ENCODE results near the gene RBM5. TPM values are rescaled to one million over a fixed set of nuclear protein-coding genes. Genes with fewer than 3 reads are reported as not detected.

Gene RBM5
- total RNA-seq, 1 experiment from 2014 or later: 33.5 TPM

DNA sequence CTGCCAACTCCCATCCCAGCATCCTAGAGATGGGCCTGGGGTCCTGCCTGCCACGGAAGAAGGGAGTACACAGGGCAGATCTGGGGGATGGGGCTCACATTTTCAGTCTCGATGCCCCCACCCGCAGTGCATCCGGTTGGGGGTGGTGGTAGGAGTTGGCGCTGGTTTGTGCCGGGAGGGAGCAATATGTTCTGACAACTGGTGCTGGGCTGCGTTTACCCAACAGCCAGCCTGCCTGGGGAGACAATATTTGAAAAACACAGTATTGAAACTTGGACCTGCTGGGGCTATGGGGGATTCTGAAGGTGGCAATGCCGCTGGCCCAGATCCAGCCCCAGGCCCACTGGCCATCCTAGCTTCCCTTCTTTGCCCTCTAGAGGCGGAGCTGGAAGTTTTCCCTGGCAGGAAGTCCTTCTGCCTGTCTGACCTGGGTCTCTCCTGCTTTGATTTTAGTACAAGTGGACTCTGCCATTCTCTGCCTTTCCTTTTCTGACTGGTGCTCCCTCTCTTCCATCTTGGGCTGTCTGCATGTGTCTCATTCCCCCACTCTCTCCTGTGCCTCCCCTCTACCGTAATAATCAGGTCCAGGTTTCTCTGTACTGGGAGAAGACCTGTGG is 69.9 kb downstream of the RBM5 start:
- DNase-seq (ENCODE audit: low spot score): no peak

DNA sequence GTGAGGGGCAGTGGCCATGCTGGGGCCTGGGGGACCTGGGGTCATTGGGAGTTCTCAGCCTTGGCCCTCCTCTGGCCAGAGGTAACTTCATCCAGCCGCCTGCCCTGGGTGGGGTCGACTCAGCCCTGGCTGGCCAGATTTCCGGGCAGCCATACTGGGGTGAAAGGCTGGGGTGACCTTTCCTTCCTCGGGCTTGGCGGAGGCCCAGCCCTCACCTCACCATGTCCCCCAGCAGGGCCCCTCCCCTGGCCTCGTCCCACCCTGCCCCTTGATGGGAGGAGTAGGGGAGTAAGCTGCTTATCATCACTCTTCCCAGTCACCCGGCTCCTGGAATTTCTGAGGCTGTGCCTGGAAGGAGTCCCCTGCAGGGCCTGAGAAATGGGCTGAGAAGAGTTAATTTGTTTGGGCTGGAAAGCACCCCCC is 71.9 kb downstream of the RBM5 start:
- DNase-seq (ENCODE audit: low spot score): no peak

DNA sequence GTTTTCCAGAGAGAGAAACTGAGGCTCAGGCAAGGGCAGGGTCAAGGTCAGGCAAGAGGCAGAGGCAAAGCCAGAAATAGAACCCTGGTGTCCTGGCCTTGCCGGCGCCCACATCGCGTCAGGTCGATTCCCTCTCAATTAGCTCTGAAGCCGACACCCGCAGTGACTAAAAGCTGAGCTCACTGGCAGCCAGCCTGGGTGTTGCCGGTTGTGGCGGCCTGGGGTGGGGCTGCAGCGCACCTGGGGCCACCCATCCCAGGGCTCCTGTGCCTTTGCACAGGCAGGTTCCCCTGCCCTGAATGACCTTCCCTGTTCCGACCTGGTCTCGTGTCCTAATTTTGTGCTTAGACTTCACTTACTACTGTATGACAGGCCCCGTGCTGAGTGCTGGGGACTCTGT is 72.6 kb downstream of the RBM5 start:
- peak; percentile 38 for DNase-seq (ENCODE audit: low spot score)

- no peak for DNase-seq (ENCODE audit: low spot score)
These were observed 73.5 kb downstream of the RBM5 start for GRCh38 chr3:50162034-50162883.

DNA sequence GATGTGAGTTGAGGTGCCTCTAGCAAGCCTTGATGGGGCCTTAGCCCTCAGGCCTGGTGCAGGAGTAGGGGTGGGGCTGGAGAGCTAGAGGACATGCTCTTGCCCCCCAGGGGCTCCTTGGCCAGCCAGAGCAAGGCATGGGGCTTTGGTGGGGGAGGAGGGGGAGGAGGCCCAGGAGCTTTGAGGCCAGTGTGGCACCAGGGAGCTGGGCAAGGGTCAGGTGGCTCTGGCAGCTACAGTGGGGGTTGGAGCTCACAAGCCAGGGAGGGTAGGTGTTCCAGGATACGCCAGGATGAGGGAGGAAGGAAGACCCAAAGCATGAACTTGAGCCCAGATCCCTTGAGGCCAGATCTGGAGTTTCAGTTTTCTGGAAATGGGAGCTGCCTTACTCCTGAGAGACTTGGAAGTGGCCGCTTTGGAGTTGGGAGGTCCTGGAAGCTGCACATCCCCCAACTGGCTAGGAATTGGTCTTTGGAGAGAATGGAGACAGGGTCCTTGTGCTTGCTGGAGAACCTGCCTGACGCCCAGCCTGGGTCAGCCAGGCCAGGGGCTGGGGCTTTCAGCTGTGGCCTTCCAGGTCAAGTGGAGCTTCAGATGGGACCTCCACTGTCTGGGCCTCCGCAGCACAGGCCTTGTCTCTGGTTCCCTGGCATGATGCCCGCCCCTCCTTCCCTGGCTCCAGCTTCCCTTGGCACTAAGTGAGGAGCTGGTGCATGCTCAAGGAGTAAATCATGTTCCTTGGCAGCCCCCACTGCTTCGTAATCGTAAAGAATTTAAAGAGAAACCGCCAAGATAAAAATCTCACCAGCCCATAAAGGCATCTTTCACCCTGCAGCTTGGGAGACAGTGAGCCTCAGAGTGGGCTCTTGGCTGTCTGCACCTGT is 75.1 kb downstream of the RBM5 start:
- peak; percentile 63 for DNase-seq (ENCODE audit: low spot score)

- no peak for DNase-seq (ENCODE audit: low spot score)
These were observed 75.8 kb downstream of the RBM5 start for GRCh38 chr3:50164481-50164880.

- DNase-seq (ENCODE audit: low spot score): no peak
These were observed 76.5 kb downstream of the RBM5 start for GRCh38 chr3:50164984-50165909.

DNA sequence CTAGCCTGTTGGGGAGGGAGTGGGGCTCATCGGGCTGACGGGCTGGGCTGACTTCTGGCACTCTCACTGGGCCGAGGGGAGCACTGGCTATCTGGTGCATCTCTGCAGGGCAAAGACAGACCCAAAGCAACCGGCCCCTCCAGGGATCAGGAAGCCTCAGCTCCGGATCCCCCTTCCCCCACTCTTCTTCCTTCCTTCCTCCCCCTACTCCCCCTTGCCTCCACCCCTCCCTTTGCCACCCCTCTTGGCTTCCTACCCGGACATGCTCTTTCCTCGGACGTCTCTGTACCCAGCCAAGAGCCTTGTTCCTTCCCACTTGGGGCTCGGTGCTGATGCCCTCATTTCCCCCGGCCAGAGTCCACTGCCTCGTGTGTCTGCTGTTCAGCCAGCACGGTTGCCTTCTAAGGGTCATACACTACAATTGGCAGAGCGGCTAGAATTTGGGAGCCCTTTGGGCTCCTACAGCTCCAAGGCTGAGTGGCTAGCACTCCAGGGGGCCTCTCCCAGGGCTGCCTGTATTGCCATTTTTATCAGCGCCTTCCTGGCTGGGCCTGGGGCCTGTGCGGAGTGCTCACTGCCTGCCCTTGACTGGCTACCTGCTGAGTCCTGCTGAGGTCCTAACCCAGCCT is 77.3 kb downstream of the RBM5 start:
- no peak for DNase-seq (ENCODE audit: low spot score)

DNA sequence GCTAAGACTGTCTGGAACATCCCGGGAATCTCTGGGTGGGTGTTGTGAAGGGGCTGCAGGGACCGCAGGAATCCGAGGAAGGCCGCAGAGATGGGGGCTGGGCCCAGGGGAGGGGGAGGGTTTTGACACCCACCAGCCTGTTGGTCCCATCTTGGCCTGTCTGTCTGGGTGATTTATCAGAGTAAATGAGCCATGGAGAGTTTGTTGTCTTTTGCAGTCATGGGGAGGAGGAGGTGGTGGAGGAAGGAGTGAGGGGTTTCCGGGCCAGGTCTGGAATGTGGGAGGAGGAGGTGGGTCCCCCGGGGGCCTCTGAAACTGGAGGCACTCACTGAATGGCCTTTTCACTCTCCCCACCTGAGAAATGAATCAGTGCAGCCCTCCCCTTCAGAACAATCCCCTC is 77.9 kb downstream of the RBM5 start:
- DNase-seq (ENCODE audit: low spot score): no peak

- peak; percentile 28 for DNase-seq (ENCODE audit: low spot score)
These were observed 78.5 kb downstream of the RBM5 start for GRCh38 chr3:50167069-50167840.

- no peak for DNase-seq (ENCODE audit: low spot score)
These were observed 79.1 kb downstream of the RBM5 start for GRCh38 chr3:50167841-50168209.

- peak; percentile 33 for DNase-seq (ENCODE audit: low spot score)
These were observed 79.7 kb downstream of the RBM5 start for GRCh38 chr3:50168388-50168787.

Other genes with a start within 250 kb of the RBM5 start
- gene TRAIP, start 232.4 kb upstream of the RBM5 start, total RNA-seq (2014; rRNA removed; shearing (Covaris generic)): 10.3 and 12.8 TPM in 2 replicates
- gene CAMKV, start 219.0 kb upstream of the RBM5 start, total RNA-seq (2014; rRNA removed; shearing (Covaris generic)): not detected in 2 replicates
- gene MST1R, start 185.0 kb upstream of the RBM5 start, total RNA-seq (2014; rRNA removed; shearing (Covaris generic)): 60.3 and 64.4 TPM in 2 replicates
- gene MON1A, start 159.1 kb upstream of the RBM5 start, total RNA-seq (2014; rRNA removed; shearing (Covaris generic)): 13.6 and 15.1 TPM in 2 replicates
- 17.4 and 23.7 TPM in 2 replicates for gene RBM6, start 148.8 kb upstream of the RBM5 start, total RNA-seq (2014; rRNA removed; shearing (Covaris generic))
- 14.6 and 16.5 TPM in 2 replicates for gene SEMA3F, start 66.4 kb downstream of the RBM5 start, total RNA-seq (2014; rRNA removed; shearing (Covaris generic))
- gene GNAT1, start 102.7 kb downstream of the RBM5 start, total RNA-seq (2014; rRNA removed; shearing (Covaris generic)): 0.18 TPM in 1 of 2 replicates, not detected in the other
- gene SLC38A3, start 116.4 kb downstream of the RBM5 start, total RNA-seq (2014; rRNA removed; shearing (Covaris generic)): 0.70 TPM in 1 of 2 replicates, not detected in the other
- 167 and 168 TPM in 2 replicates for gene GNAI2, start 147.3 kb downstream of the RBM5 start, total RNA-seq (2014; rRNA removed; shearing (Covaris generic))
- 87.7 and 94.2 TPM in 2 replicates for gene SEMA3B, start 180.2 kb downstream of the RBM5 start, total RNA-seq (2014; rRNA removed; shearing (Covaris generic))
- not detected in 2 replicates for gene LSMEM2, start 190.2 kb downstream of the RBM5 start, total RNA-seq (2014; rRNA removed; shearing (Covaris generic))
- gene IFRD2, start 203.5 kb downstream of the RBM5 start, total RNA-seq (2014; rRNA removed; shearing (Covaris generic)): 175 and 177 TPM in 2 replicates
- gene HYAL3, start 210.5 kb downstream of the RBM5 start, total RNA-seq (2014; rRNA removed; shearing (Covaris generic)): 8.3 and 12.7 TPM in 2 replicates
- 14.2 and 15.3 TPM in 2 replicates for gene NAA80, start 210.5 kb downstream of the RBM5 start, total RNA-seq (2014; rRNA removed; shearing (Covaris generic))
- gene HYAL1, start 214.7 kb downstream of the RBM5 start, total RNA-seq (2014; rRNA removed; shearing (Covaris generic)): 1.4 and 1.6 TPM in 2 replicates
- gene HYAL2, start 233.8 kb downstream of the RBM5 start, total RNA-seq (2014; rRNA removed; shearing (Covaris generic)): 81.4 and 82.6 TPM in 2 replicates
- gene TUSC2, start 239.3 kb downstream of the RBM5 start, total RNA-seq (2014; rRNA removed; shearing (Covaris generic)): 66.8 and 69.2 TPM in 2 replicates

Measured in HT-29 (cell line).